HG03097 (cell line): ENCODE results near the gene ACAD9.

Experiments used
- ATAC-seq: cut with Tn5 transposase; IDR thresholded peaks from one replicate; pipeline ENCODE4 v1.9.1; 2021; ENCODE audit not compliant: unreplicated experiment, low FRiP score

ACAD9 gene

GRCh38 chr3:128932516-128933212 is 53.2 kb downstream of the ACAD9 start:
- no peak for ATAC-seq

GRCh38 chr3:128933213-128933921 is 53.9 kb downstream of the ACAD9 start:
- no peak for ATAC-seq

- no peak for ATAC-seq
Measured at GRCh38 chr3:128933922-128934253, 54.5 kb downstream of the ACAD9 start.

- no peak for ATAC-seq
Measured at GRCh38 chr3:128935922-128936321, 56.5 kb downstream of the ACAD9 start.

DNA sequence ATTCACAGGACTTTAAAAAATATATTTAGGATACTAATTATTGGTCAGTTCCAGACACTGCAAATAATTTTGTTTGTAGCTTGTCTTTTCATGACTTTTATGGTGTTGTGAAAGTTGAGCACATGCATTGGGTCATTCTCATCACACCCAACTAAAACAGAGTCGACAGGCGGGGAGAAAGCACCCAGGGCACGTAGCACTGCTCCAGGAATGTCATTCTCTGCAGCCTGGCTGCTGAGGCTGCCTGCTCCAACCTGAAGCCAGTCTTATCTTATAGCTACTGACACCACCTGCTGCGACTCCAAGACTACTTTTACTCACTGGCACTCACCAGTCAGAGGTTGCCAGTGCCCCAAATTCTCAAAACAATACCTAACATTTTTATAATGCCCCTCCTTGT is 56.9 kb downstream of the ACAD9 start:
- no peak for ATAC-seq

DNA sequence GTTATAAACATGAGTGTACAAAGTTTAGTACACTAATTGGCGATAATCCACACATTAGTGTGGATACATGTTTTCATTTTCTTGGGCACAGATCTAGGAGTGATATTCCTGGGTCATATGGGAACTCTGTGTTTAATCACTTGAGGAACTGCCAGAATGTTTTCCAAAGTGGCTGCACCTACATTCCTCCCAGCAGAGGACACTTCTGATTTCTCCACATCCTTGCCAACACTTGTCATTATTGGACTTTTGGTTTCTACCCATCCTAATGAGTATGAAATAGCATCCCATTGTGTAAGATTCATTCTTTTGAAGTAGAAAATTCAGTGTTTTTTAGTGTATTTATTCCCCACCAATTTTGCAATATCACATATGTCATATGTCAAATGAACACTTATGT is 60.8 kb downstream of the ACAD9 start:
- ATAC-seq, result no peak

DNA sequence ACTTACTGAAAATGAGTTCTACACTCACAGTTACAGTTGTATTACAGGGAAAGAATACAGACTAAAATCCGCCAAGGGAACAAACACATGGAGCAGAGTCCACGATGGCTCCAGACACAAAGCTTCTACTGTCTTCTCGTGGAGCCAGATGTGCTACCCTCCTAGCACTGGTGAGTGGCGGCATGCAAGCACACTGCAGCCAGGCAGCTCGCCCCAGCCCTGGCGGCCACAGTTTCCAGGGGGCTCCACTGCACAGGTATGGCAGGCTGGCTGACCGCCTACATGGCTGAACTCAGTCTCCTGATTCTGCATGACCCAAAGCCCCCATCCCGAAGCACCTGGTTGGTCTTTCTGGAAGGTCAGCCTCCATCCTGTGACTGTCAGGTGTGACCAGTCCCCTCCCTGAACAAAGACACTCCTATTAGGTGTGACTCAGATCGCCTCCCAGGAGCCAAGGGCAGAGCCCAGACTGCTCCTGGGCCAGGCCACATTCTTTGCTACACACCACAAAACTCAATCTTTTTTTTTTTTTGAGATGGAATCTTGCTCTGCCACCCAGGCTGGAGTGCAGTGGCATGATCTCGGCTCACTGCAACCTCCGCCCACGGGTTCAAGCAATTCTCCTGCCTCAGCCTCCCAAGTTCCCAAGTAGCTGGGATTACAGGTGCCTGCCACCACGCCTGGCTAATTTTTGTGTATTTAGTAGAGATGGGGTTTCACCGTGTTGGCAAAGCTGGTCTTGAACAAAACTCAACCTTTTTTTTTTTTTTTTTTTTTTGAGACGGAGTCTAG is 62.9 kb downstream of the ACAD9 start:
- ATAC-seq, result no peak

DNA sequence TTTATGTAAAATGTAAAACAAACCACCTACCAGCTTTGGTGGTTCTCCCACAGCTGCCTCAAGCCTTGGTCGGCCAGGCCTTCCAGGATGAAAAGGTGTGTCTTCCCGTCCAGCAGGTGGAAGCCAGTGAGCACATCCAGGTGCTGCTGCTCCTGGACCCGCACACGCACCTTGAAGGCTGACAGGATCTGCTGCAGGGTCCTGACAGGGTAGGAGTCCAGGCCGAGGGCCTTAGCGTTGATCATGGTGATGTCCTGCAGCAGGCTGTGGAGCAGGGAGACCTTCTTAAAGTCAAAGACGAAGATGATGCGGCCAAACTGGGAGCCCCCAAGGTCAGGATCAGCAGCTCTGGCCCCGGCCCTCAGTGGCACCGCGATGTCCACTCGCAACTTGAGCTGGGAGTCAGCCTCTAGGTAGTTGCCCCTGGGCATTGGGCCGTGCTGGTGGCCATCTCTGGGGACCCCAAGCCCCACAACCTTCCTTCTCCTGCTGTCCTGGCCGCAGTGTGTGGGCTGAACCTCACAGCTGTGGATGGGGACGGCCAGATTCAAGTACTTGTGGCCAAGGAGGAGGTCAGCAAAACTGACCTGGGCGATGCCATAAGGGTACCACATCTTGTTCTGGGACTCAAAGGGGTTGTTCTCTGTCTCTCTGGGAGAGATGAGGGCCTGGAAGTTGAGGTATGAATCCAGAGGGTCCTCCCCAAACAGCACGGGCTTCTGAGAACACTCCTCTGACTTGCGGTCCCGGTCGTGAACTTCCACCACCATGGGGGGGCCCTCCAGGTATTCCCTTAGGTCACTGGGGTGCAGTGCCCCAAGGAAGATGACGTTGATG is 65.8 kb downstream of the ACAD9 start:
- ATAC-seq, result no peak

DNA sequence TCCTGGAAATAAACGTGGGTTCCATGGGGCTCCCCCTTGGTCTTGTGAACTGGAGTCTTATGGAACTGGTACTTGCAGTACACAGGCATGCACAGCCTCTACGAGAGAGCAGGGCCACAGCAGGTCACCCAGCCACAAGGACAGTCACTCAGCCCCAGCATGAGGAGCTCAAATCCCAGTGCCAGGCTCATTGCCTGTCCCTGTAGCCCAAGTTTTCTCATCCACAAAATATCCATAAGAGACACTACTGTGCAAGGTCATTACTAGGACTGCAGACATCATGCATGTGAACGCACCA is 66.4 kb downstream of the ACAD9 start:
- ATAC-seq, result no peak

- no peak for ATAC-seq
Measured at GRCh38 chr3:128946411-128946810, 67.0 kb downstream of the ACAD9 start.

- no peak for ATAC-seq
Measured at GRCh38 chr3:128949158-128949557, 69.7 kb downstream of the ACAD9 start.

DNA sequence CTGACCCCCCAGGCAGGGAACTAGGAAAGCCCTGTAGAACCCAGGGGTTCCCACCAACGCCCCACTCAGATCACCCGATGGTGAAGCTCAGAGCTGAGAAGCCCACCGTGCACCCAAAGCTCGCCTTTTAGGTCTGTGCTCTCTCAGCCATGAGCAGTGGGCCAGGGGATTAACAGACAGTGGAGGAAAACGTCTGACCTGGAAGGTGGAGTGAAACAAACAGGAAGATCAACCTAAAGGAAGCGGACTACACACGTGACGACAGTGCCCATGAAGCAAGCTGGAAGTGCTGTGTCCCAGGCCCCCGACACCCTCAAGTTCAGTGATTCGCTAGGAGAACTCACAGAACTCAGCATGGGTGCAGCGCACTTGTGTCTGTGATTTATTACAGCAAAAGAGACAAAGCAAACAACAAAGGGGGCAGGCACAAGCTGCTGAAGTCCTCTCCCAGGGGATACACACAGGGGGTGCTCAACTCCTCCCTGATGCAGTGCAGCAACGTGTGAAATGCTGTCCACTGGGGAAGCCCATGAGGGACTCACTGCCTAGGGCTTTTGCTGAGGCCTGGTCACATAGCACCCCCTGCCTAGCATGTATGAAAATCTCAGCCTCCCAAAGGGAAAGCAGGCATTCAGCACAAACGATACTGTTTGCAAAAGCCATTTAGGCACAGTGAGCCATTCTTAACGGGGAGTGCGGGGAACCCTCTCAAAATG is 71.0 kb downstream of the ACAD9 start:
- ATAC-seq, result no peak

DNA sequence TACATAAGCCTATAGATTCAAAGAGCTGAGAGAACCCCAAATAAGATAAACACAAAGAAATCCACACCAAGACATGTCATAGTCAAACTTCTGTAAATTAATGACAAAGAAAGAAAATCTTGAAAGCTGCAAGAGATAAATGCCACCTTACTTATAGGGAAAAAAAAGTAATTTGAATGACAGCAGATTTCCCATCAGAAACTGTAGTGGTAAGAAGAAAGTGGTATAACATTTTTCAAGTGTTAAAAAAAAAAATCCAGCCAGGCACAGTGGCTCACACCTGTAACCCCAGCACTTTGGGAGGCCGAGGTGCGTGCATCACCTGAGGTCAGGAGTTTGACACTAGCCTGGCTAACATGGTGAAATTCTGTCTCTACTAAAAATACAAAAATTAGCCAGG is 77.0 kb downstream of the ACAD9 start:
- no peak for ATAC-seq
